Activated naive CD8-positive, alpha-beta T cell treated with anti-CD3 and anti-CD28 coated beads, Interleukin-2, amount 50 U/mL, for 24 hours (primary cell): Measurements from ENCODE around the gene TENM4.
A peak's percentile ranks its signal among the peaks of the same experiment; 100 is the strongest.

ENCODE experiments used
- ATAC-seq: fragments of 150-1000 bp; cut with Tn5 transposase; one replicate; pipeline ENCODE4 v1.10.0; 2021
- DNase-seq: peaks from one replicate; pipeline ENCODE4 v3.0.0; 2021
- H3K27ac Mint-ChIP-seq: one replicate; pipeline ENCODE4 v1.8.0; 2021; ENCODE audit warnings: mild to moderate bottlenecking, mixed read lengths
- H3K27me3 Mint-ChIP-seq: one replicate; pipeline ENCODE4 v1.8.0; 2021; ENCODE audit warnings: mixed read lengths
- H3K36me3 Mint-ChIP-seq: one replicate; pipeline ENCODE4 v1.8.0; 2021; ENCODE audit warnings: low read depth, mixed read lengths
- H3K4me1 Mint-ChIP-seq: one replicate; pipeline ENCODE4 v1.8.0; 2021; ENCODE audit warnings: mixed read lengths
- H3K4me3 Mint-ChIP-seq: one replicate; pipeline ENCODE4 v1.8.0; 2021; ENCODE audit warnings: mild to moderate bottlenecking, moderate library complexity, mixed read lengths
- H3K9me3 Mint-ChIP-seq: one replicate; pipeline ENCODE4 v1.8.0; 2021; ENCODE audit warnings: mixed read lengths

Gene TENM4

DNA sequence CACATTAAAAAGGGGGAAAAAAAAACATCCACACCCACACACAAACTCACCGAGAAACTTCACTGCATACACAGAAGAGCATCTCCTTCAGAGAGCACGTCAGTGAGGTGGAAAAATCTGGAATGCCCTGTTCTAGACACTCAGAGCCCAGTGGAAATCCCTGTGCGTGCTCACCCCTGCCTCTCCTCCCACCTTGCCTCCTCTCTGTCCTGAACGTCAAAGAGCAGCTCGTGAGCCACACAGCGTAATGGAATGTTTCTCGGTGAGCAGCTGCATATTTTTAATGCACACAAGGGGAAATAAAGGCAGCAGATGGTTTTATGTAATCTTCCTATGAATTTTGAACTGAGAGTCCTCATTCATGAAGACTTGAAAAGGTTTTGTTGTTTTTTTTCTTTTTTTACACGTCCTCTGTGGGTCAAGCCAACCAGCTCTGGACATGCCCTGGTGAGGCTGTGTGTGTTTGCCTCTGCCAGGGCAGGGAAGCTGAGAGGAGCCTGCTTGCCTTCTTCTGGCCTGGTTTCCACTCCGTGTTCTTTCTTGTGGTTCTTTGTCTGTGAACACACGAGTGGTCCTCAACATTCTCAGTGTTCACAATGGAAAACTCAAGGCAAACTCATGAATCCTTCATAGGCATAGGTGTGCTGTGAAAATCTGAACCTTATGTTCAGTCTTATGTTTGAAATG is 219.2 kb downstream of the TENM4 start:
- Mint-ChIP-seq H3K9me3 (peaks cover 4% of the 10 kb centered on the region), H3K4me1 (no peaks in the 10 kb centered on the region), H3K27ac (no peak overlapping the region), H3K27me3 (peaks cover 5% of the 10 kb centered on the region), H3K36me3 (peaks cover 1% of the 10 kb centered on the region), H3K4me3 (no peak overlapping the region)
- DNase-seq (no peak), ATAC-seq (no peak)

DNA sequence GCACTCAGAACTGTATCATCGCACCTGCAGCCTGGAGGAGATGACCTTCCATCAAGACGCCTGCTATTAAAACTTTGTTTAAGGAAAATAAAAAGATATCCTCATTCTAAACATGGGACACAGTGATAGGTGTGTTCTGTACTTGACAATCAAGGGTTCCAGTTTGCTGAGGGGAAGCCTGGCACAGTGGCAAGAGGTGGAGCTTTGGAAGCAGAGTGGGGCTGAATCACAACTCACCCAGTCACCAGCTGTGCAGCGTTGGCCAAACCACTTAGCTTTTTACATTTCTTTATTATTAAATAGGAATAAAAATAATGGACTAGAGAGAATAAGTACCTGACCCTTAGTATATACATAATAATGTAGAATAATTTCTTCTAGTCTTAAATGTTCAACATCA is 220.7 kb downstream of the TENM4 start:
- peaks cover 4% of the 10 kb centered on the region for H3K9me3 Mint-ChIP-seq
- no peak for ATAC-seq
- H3K4me3 Mint-ChIP-seq = no peak overlapping the region
- H3K27ac Mint-ChIP-seq = no peak overlapping the region
- no peaks in the 10 kb centered on the region for H3K4me1 Mint-ChIP-seq
- H3K27me3 Mint-ChIP-seq = peaks cover 5% of the 10 kb centered on the region
- H3K36me3 Mint-ChIP-seq = peaks cover 1% of the 10 kb centered on the region
- no peak for DNase-seq

DNA sequence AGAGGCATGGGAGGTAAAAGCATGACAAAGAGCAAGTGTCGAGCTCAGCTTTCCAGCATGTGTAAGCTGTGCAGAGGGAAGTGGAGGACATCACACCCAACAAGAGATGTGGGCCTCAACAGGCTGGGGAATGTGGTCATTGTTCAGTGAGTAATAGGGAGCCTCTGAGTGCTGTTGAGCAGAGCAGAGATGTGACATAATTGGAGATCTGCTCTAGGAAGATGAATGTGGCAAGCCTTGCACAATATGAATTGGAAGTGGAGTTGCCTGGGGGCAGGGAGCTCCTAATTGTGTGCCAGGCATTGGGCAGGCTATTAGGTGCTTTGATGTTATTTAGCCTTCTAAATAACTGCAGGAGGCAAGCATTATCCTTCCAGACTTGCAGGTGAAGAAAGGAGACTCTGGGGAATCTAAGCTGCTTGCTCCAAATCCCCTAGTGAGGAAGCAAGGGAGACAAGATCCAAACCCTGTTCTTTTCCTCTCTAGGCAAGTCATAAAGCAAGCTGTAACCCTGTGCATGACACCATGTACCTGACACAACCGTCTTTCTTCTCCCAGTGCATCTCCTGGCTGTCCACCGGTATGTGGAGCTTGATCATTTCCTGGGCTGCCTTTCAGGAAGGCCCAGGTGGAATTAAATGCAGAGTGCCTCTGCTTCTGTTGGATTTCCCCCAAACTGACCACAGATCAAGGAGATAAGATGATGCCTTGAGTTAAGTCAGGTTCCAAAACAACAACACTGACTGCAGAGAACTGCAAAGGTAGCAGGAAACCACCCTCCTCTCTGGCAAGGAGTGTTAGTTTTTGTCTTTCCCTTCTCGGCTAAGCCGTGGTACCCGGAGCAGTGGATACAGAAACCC is 221.4 kb downstream of the TENM4 start:
- H3K9me3 Mint-ChIP-seq = peaks cover 4% of the 10 kb centered on the region
- ATAC-seq (no peak), DNase-seq (no peak)
- H3K4me1 Mint-ChIP-seq = no peaks in the 10 kb centered on the region
- H3K27me3 Mint-ChIP-seq = peaks cover 5% of the 10 kb centered on the region
- H3K27ac Mint-ChIP-seq = no peak overlapping the region
- H3K4me3 Mint-ChIP-seq = no peak overlapping the region
- H3K36me3 Mint-ChIP-seq = peaks cover 1% of the 10 kb centered on the region

DNA sequence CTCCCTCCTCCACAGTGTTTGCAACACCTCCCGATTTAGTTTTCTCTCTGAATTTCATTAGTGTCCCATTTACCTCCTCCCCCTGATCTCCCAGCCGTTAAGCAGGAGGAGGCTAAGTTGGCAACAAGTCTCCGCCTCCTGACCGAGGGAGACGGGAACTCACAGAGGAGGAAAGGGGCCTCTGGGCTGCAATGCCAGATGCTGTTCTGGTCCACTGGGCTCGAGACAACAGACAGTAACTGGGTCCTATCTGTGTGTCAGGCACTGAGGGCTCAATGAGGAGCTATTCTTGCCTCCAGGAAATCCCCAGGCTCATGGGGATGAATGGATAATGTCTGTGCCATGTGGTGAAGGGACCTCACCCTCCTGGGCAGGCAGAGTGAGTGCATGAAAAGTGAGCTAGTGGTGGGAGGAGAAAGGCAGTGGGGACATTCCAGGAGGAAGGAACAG is 228.1 kb downstream of the TENM4 start:
- Mint-ChIP-seq H3K27me3 (no peaks in the 10 kb centered on the region), H3K36me3 (no peaks in the 10 kb centered on the region), H3K4me3 (no peak overlapping the region), H3K4me1 (no peaks in the 10 kb centered on the region), H3K27ac (no peak overlapping the region), H3K9me3 (peaks cover 5% of the 10 kb centered on the region)
- ATAC-seq (no peak), DNase-seq (no peak)

DNA sequence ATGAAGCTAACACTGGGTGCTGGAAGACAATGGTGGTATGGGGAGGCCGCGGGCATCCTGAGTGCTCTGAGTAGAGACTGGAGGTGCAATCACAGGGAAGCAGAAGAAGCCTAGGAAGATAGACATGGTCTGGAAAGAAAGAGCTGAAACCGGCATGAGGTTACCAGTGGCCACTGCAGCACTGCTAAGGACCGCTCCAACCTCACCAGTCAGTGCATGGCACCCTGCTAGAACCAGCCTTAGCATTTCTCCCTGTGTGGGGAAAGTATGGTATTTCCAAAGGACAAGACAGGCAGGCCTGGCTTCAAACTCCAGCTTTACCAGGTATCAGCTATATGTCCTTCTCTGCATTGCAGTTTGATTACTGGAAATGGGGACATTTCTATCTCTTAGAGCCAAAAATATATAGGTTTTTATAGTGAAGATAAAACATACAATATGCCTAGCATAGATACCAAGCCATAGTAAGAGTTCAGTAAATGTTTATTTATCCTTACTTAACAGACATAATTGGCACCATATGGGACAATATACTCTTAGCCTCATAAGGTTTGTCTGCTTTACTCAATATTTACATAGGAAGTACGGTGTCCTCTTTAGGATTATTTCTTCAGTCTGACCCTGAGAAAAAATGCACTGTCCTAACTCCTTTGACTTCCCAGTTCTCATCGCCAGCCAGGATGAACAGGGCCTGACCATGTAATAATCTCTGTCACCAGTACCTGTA is 231.1 kb downstream of the TENM4 start:
- Mint-ChIP-seq H3K9me3 (peaks cover 5% of the 10 kb centered on the region), H3K4me1 (no peaks in the 10 kb centered on the region), H3K27me3 (peaks cover 2% of the 10 kb centered on the region), H3K36me3 (no peaks in the 10 kb centered on the region), H3K4me3 (no peak overlapping the region), H3K27ac (no peak overlapping the region)
- DNase-seq = no peak
- no peak for ATAC-seq

DNA sequence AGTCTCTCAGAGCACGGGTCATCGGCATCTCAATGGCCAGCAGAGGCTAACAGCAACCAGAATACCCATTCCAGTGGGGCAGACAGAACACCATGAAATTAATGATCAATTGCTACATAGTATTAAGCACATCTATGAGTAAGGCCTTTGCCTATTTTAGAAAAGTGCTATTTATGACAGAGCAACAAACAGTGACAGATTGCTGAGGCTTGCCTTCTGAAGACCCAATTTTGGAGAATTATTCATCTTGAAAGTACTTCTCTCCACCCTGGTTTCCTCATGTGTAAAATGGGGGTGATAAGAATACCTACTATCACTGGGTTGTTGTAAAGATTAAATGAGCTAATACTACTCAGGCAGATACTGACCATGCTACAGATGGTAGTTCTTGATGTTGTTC is 232.7 kb downstream of the TENM4 start:
- no peak overlapping the region for H3K4me3 Mint-ChIP-seq
- no peaks in the 10 kb centered on the region for H3K36me3 Mint-ChIP-seq
- peaks cover 2% of the 10 kb centered on the region for H3K27me3 Mint-ChIP-seq
- peaks cover under 1% of the 10 kb centered on the region for H3K9me3 Mint-ChIP-seq
- no peak overlapping the region for H3K27ac Mint-ChIP-seq
- DNase-seq = no peak
- no peak for ATAC-seq
- H3K4me1 Mint-ChIP-seq = no peaks in the 10 kb centered on the region

DNA sequence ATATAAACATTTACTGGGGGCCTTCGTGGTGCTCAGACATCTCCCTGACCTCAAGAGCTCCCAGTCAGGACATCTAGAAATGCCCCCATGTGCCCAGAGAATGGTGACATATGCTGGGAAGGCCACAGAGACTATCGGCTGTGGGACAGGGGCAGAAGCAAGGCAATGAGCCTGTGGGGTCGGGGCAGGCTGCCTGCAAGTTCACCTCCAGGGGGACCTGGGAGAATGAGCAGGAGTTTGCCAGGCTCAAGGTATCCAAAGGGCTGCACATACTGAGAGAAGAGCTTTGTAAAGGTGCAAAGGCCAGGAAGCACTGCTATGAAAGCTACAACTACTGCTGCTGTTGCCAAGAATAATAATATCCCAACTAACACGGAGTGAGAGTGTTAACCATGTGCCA is 233.9 kb downstream of the TENM4 start:
- H3K27me3 Mint-ChIP-seq = peaks cover 2% of the 10 kb centered on the region
- H3K9me3 Mint-ChIP-seq = no peaks in the 10 kb centered on the region
- no peak for DNase-seq
- no peaks in the 10 kb centered on the region for H3K4me1 Mint-ChIP-seq
- H3K36me3 Mint-ChIP-seq = no peaks in the 10 kb centered on the region
- no peak overlapping the region for H3K4me3 Mint-ChIP-seq
- ATAC-seq = no peak
- H3K27ac Mint-ChIP-seq = no peak overlapping the region

DNA sequence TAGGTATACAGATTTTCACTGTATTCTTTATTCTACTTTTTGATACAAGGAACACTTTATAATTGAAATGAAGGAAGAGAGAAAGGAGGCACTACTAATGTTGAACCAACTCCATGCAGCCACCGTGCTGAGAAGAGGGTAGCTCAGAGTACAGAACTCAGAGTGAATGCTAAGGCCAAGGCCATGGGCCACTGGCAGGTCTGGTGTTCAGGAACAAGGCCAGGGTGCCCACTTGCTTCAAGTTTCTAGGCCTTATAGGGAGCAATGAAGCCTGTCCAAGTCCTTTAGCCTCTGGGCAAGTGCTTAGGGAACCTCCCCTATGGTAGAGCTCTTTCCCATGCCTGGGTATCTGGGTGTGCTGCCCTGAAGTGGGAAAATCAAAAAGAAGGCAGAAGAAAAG is 235.0 kb downstream of the TENM4 start:
- ATAC-seq (no peak), DNase-seq (no peak)
- H3K4me1 Mint-ChIP-seq = peaks cover 4% of the 10 kb centered on the region
- no peaks in the 10 kb centered on the region for H3K9me3 Mint-ChIP-seq
- H3K27ac Mint-ChIP-seq = no peak overlapping the region
- H3K27me3 Mint-ChIP-seq = peaks cover 2% of the 10 kb centered on the region
- H3K4me3 Mint-ChIP-seq = no peak overlapping the region
- no peaks in the 10 kb centered on the region for H3K36me3 Mint-ChIP-seq

DNA sequence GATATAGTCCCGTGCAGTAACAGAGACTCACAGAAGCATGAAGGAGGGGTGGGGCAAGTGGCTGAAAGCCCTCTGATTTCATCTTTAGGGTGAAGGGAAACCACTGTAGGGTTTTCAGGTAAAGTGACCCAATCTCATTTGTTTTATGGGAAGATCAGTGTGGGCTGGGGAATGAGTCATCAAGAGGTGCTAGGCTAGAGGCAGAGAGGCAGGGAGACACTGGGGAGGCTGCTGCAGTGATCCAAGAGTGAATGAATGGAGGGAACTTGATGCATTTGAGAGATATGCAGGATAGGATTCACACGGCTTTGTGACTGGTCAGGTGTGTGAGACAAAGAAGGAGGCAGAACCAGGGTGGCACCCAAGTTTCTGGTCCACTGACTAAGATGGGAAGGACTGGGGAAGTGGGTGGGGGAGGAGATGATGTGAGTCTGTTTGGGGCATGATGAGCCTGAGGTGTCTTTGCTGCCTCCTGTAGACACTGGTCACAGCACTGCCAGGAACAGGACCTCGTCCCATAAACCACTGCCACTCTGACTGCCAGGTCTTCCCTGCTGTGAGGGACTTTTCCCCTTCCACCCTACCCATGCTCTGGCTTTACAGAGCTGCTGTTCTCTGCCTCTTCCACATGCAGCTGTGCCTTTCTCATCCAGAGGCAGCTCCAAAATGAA is 239.0 kb downstream of the TENM4 start:
- Mint-ChIP-seq H3K27ac (no peak overlapping the region), H3K27me3 (peaks cover 2% of the 10 kb centered on the region), H3K4me1 (peaks cover 4% of the 10 kb centered on the region), H3K9me3 (no peaks in the 10 kb centered on the region), H3K36me3 (no peaks in the 10 kb centered on the region), H3K4me3 (no peak overlapping the region)
- DNase-seq (no peak), ATAC-seq (peak; percentile 65)

DNA sequence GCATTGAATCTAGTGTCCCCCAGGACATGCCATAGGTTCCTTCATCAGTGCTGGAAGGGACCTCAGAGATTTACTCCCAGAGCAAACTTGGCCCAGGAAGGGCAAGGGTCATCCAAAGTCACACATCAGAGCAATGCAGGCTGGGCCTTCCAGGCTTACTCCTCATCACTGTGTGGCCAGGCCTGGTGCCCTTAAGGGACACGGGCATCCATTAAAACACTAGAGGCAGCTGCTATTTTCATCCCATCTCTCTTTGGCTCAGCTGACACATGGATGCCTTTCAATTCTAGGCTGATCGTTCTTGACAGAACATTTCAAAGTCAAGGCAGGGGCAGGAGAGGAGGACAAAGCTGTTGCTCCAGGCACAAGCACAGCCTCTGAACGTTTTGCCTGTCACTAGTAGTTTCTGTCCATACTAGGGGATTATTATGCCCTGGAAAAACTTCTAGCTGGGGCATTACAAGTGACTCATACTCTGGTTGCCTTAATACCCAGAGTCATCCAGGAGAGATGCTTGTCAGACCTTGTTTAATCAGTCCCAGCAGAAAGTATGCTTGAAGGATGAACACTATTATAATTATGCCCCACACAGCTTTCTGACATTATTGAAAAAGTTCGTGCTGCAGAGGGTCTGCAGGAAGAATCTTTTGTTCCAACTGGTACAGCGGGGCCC is 240.3 kb downstream of the TENM4 start:
- H3K27ac Mint-ChIP-seq = no peak overlapping the region
- H3K9me3 Mint-ChIP-seq = no peaks in the 10 kb centered on the region
- ATAC-seq (no peak), DNase-seq (no peak)
- no peak overlapping the region for H3K4me3 Mint-ChIP-seq
- H3K27me3 Mint-ChIP-seq = no peaks in the 10 kb centered on the region
- no peaks in the 10 kb centered on the region for H3K36me3 Mint-ChIP-seq
- H3K4me1 Mint-ChIP-seq = peaks cover 4% of the 10 kb centered on the region

DNA sequence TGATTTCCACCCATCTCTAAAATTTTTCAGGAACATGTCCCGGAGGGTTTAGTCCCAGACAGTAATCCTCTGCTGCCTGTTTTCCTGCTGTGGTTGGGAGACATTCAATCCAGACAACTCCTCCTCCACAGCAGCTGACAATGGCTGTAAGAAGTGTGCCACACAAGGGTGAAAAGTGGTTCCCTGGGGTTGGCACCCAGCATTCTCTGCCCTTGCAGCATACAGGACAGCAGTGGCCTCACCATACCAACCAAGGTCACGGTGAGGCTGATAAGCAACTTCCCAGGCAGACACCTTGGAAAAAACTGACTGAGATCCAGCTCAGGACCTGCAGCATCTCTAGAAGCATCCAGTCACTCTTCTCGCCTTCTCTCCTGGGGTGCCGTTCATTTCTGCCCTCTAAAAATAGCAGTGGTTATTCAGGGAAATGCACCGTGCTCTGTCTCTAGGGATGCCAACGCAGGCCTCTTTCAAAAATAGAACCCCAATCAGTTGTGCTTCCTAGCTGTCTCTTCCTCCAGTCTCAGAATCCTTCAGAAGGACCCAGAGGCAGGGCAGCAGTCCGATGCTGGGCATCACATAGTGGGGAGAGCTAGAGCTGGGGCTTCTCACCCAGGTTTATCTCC is 241.0 kb downstream of the TENM4 start:
- no peaks in the 10 kb centered on the region for H3K9me3 Mint-ChIP-seq
- peaks cover 4% of the 10 kb centered on the region for H3K4me1 Mint-ChIP-seq
- ATAC-seq (no peak), DNase-seq (no peak)
- no peak overlapping the region for H3K27ac Mint-ChIP-seq
- H3K27me3 Mint-ChIP-seq = no peaks in the 10 kb centered on the region
- H3K36me3 Mint-ChIP-seq = no peaks in the 10 kb centered on the region
- no peak overlapping the region for H3K4me3 Mint-ChIP-seq

DNA sequence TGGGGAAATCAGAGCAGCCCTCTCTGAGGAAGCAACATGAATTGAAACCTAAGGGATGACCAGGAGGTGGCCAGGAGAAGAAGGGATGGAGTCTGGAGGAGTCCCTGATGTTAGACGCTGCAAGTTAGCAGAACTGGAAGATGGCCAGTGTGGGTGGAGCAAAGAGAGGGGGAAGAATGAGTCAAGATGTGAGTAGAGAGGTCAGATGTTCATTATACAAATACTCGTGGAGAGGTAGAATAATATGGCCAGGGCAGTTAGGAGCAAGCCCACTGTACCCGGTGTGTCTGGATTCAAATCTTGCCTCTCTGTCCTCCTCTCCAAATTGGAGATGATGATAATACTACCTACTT is 242.0 kb downstream of the TENM4 start:
- H3K36me3 Mint-ChIP-seq = no peaks in the 10 kb centered on the region
- peaks cover 4% of the 10 kb centered on the region for H3K4me1 Mint-ChIP-seq
- H3K4me3 Mint-ChIP-seq = no peak overlapping the region
- H3K27ac Mint-ChIP-seq = no peak overlapping the region
- ATAC-seq (no peak), DNase-seq (no peak)
- H3K9me3 Mint-ChIP-seq = no peaks in the 10 kb centered on the region
- no peaks in the 10 kb centered on the region for H3K27me3 Mint-ChIP-seq

DNA sequence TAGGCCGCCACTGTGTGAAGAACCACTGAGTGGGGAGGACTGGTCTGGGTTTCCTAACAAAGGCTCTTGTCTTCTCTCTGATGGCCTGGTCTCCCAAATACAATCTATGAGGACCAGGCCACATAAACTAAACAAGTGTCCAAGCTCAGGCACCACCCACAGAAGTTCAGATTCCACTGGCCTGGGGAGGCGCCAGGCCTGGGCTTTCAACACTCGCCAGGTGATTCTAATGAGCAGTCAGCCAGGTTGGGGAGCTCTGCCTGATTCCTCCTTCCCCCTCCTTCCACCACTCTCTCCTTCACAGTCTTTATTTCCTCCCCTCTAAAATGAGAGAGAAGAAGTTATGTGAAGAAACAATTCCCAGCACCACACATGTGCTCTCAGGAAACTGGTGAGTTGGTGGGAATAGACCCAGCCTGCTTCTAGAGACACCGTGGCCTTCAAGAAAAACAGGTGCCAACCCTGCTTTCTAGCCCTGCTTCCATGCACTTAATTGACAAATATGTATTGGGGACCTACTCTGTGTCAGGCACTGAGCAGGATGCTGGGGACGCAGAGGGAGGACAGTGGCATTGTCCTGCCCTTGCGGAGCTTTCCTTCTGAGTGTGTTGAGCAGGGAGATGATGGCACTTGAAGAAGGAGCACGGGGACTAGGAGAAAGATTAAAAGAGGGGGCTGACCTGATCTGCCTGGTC is 242.5 kb downstream of the TENM4 start:
- no peaks in the 10 kb centered on the region for H3K27me3 Mint-ChIP-seq
- ATAC-seq (no peak), DNase-seq (no peak)
- H3K9me3 Mint-ChIP-seq = no peaks in the 10 kb centered on the region
- H3K4me3 Mint-ChIP-seq = no peak overlapping the region
- H3K27ac Mint-ChIP-seq = no peak overlapping the region
- H3K36me3 Mint-ChIP-seq = no peaks in the 10 kb centered on the region
- peaks cover 4% of the 10 kb centered on the region for H3K4me1 Mint-ChIP-seq
